Mesendoderm (in vitro differentiated cells): ENCODE results near the gene CNKSR2.

Source experiments
- DNase-seq: peaks from one replicate; pipeline ENCODE4 v3.0.0; 2013
- H2AK5ac ChIP-seq: 2 replicates; pipeline ENCODE4 v1.6.1; 2013; ENCODE audit warnings: low read length, inconsistent platforms
- H2BK120ac ChIP-seq: 2 replicates; pipeline ENCODE4 v1.6.1; 2013; ENCODE audit warnings: low read depth, mild to moderate bottlenecking, low read length, moderate library complexity, mixed read lengths
- H2BK15ac ChIP-seq: replicated peaks from 2 replicates; pipeline ENCODE4 v1.6.1; 2013; ENCODE audit warnings: low read depth, mild to moderate bottlenecking, moderate library complexity
- H2BK5ac ChIP-seq: 2 replicates; pipeline ENCODE4 v1.6.1; 2013; ENCODE audit warnings: low read length, inconsistent platforms
- H3K18ac ChIP-seq: 2 replicates; pipeline ENCODE4 v1.6.1; 2013; ENCODE audit warnings: mild to moderate bottlenecking, low read length, mixed read lengths
- H3K23ac ChIP-seq: one replicate; pipeline ENCODE4 v1.6.1; 2013; ENCODE audit warnings: low read length
- H3K27ac ChIP-seq: 2 replicates; pipeline ENCODE4 v1.5.1; 2013; ENCODE audit warnings: low read depth, mild to moderate bottlenecking, inconsistent platforms, low read length, moderate library complexity
- H3K27me3 ChIP-seq: 2 replicates; pipeline ENCODE4 v1.6.1; 2013; ENCODE audit warnings: low read length, control low read depth, mild to moderate bottlenecking, inconsistent platforms; ENCODE audit not compliant: insufficient read depth, poor library complexity
- H3K36me3 ChIP-seq: 2 replicates; pipeline ENCODE4 v1.6.1; 2013; ENCODE audit warnings: low read length, inconsistent platforms; ENCODE audit not compliant: control insufficient read depth, insufficient read depth
- H3K4ac ChIP-seq: one replicate; pipeline ENCODE4 v1.6.1; 2013; ENCODE audit warnings: low read depth, mild to moderate bottlenecking, low read length, moderate library complexity
- H3K4me1 ChIP-seq: 2 replicates; pipeline ENCODE4 v1.6.1; 2013; ENCODE audit warnings: low read depth, low read length, inconsistent platforms; ENCODE audit not compliant: control insufficient read depth
- H3K4me2 ChIP-seq: 2 replicates; pipeline ENCODE4 v1.6.1; 2013; ENCODE audit warnings: low read length
- H3K4me3 ChIP-seq: 2 replicates; pipeline ENCODE4 v1.5.1; 2013; ENCODE audit warnings: mild to moderate bottlenecking, low read length
- H3K56ac ChIP-seq: one replicate; pipeline ENCODE4 v1.6.1; 2013; ENCODE audit warnings: low read length
- H3K79me1 ChIP-seq: 2 replicates; pipeline ENCODE4 v1.6.1; 2013; ENCODE audit warnings: low read length, inconsistent platforms
- H3K79me2 ChIP-seq: 2 replicates; pipeline ENCODE4 v1.6.1; 2013; ENCODE audit warnings: mild to moderate bottlenecking, low read length; ENCODE audit not compliant: control insufficient read depth, insufficient read depth
- H3K9ac ChIP-seq: 2 replicates; pipeline ENCODE4 v1.6.1; 2013; ENCODE audit warnings: low read length, inconsistent platforms
- H4K5ac ChIP-seq: one replicate; pipeline ENCODE4 v1.6.1; 2013; ENCODE audit warnings: low read length
- H4K8ac ChIP-seq: one replicate; pipeline ENCODE4 v1.6.1; 2013; ENCODE audit warnings: low read depth, mild to moderate bottlenecking, control low read depth, low read length, moderate library complexity
- WGBS: extraction: QIAGEN DNeasy Blood & Tissue Kit; methylation state at CpG from one replicate; pipeline ENCODE4 v1.1.7; 2013; ENCODE audit warnings: low lambda C conversion rate, missing lambda C conversion rate; ENCODE audit not compliant: insufficient coverage; ENCODE audit errors: extremely low coverage; 5-methylcytosine and 5-hydroxymethylcytosine counted together

CNKSR2 gene

GRCh38 chrX:21661316-21661715 lies 287.1 kb downstream of the CNKSR2 start:
- H3K79me2 ChIP-seq, result no peaks in the 10 kb centered on the region
- H4K5ac ChIP-seq, result no peak overlapping the region
- no peak overlapping the region for H3K27ac ChIP-seq
- H3K4me2 ChIP-seq, result no peak overlapping the region
- no peaks in the 10 kb centered on the region for H3K79me1 ChIP-seq
- no peaks in the 10 kb centered on the region for H3K36me3 ChIP-seq
- no peak overlapping the region for H2BK15ac ChIP-seq
- no peaks in the 10 kb centered on the region for H3K27me3 ChIP-seq
- no CpG with 5 or more reads among the region's 6 CpGs for WGBS
- no peak overlapping the region for H3K23ac ChIP-seq
- no peak overlapping the region for H3K4me3 ChIP-seq
- H3K18ac ChIP-seq, result no peak overlapping the region
- H3K4me1 ChIP-seq, result no peaks in the 10 kb centered on the region
- no peak overlapping the region for H2AK5ac ChIP-seq
- DNase-seq, result no peak
- H3K56ac ChIP-seq, result no peak overlapping the region
- H2BK120ac ChIP-seq, result no peak overlapping the region
- H2BK5ac ChIP-seq, result no peak overlapping the region
- H3K4ac ChIP-seq, result no peak overlapping the region
- H3K9ac ChIP-seq, result no peak overlapping the region
- no peak overlapping the region for H4K8ac ChIP-seq

GRCh38 chrX:21662761-21663160 lies 288.5 kb downstream of the CNKSR2 start:
- DNase-seq, result no peak
- WGBS, result no CpG with 5 or more reads among the region's 4 CpGs
- Histone ChIP-seq H2BK120ac (no peak overlapping the region), H2BK15ac (no peak overlapping the region), H3K4me2 (no peak overlapping the region), H3K79me2 (no peaks in the 10 kb centered on the region), H4K8ac (no peak overlapping the region), H3K23ac (no peak overlapping the region), H3K36me3 (no peaks in the 10 kb centered on the region), H3K4me3 (no peak overlapping the region), H3K27me3 (no peaks in the 10 kb centered on the region), H3K79me1 (no peaks in the 10 kb centered on the region), H3K56ac (no peak overlapping the region), H3K18ac (no peak overlapping the region), H3K27ac (no peak overlapping the region), H3K9ac (no peak overlapping the region), H2AK5ac (no peak overlapping the region), H3K4ac (no peak overlapping the region), H3K4me1 (no peaks in the 10 kb centered on the region), H4K5ac (no peak overlapping the region), H2BK5ac (no peak overlapping the region)

- Histone ChIP-seq H2AK5ac (no peak overlapping the region), H3K9ac (no peak overlapping the region), H3K4me1 (no peaks in the 10 kb centered on the region), H3K56ac (no peak overlapping the region), H3K4me3 (no peak overlapping the region), H2BK120ac (no peak overlapping the region), H4K5ac (no peak overlapping the region), H2BK15ac (no peak overlapping the region), H3K79me2 (no peaks in the 10 kb centered on the region), H3K4me2 (no peak overlapping the region), H2BK5ac (no peak overlapping the region), H4K8ac (no peak overlapping the region), H3K18ac (no peak overlapping the region), H3K36me3 (no peaks in the 10 kb centered on the region), H3K4ac (no peak overlapping the region), H3K79me1 (no peaks in the 10 kb centered on the region), H3K27ac (no peak overlapping the region), H3K23ac (no peak overlapping the region), H3K27me3 (no peaks in the 10 kb centered on the region)
- DNase-seq, result no peak
- no CpG with 5 or more reads among the region's 4 CpGs for WGBS
These were observed 292.0 kb downstream of the CNKSR2 start for GRCh38 chrX:21666252-21666651.

- Histone ChIP-seq H3K18ac (no peak overlapping the region), H3K79me1 (no peaks in the 10 kb centered on the region), H3K79me2 (no peaks in the 10 kb centered on the region), H3K4me3 (no peak overlapping the region), H2BK5ac (no peak overlapping the region), H3K36me3 (no peaks in the 10 kb centered on the region), H3K4me2 (no peak overlapping the region), H3K23ac (no peak overlapping the region), H3K56ac (no peak overlapping the region), H3K27ac (no peak overlapping the region), H3K4me1 (no peaks in the 10 kb centered on the region), H3K9ac (no peak overlapping the region), H4K8ac (no peak overlapping the region), H3K4ac (no peak overlapping the region), H3K27me3 (no peaks in the 10 kb centered on the region), H4K5ac (no peak overlapping the region), H2BK15ac (no peak overlapping the region), H2AK5ac (no peak overlapping the region), H2BK120ac (no peak overlapping the region)
- no CpG with 5 or more reads among the region's 4 CpGs for WGBS
- no peak for DNase-seq
These were observed 292.5 kb downstream of the CNKSR2 start for GRCh38 chrX:21666679-21667078.

- Histone ChIP-seq H3K79me1 (no peaks in the 10 kb centered on the region), H3K36me3 (no peaks in the 10 kb centered on the region), H4K5ac (no peak overlapping the region), H3K27me3 (no peaks in the 10 kb centered on the region), H3K4me2 (no peak overlapping the region), H3K56ac (no peak overlapping the region), H3K27ac (no peak overlapping the region), H2BK5ac (no peak overlapping the region), H2BK120ac (no peak overlapping the region), H3K4ac (no peak overlapping the region), H3K18ac (no peak overlapping the region), H3K23ac (no peak overlapping the region), H4K8ac (no peak overlapping the region), H2AK5ac (no peak overlapping the region), H3K79me2 (no peaks in the 10 kb centered on the region), H3K9ac (no peak overlapping the region), H2BK15ac (no peak overlapping the region), H3K4me3 (no peak overlapping the region), H3K4me1 (no peaks in the 10 kb centered on the region)
- no CpG with 5 or more reads among the region's 4 CpGs for WGBS
- no peak for DNase-seq
These were observed 300.4 kb downstream of the CNKSR2 start for GRCh38 chrX:21674430-21675186.

GRCh38 chrX:21675931-21676330 lies 301.7 kb downstream of the CNKSR2 start:
- Histone ChIP-seq H2BK120ac (no peak overlapping the region), H3K4me2 (no peak overlapping the region), H4K8ac (no peak overlapping the region), H3K18ac (no peak overlapping the region), H3K27ac (no peak overlapping the region), H3K9ac (no peak overlapping the region), H2BK5ac (no peak overlapping the region), H3K27me3 (no peaks in the 10 kb centered on the region), H2AK5ac (no peak overlapping the region), H3K56ac (no peak overlapping the region), H3K79me2 (no peaks in the 10 kb centered on the region), H3K4me3 (no peak overlapping the region), H3K4me1 (no peaks in the 10 kb centered on the region), H2BK15ac (no peak overlapping the region), H3K79me1 (no peaks in the 10 kb centered on the region), H3K36me3 (no peaks in the 10 kb centered on the region), H3K4ac (no peak overlapping the region), H4K5ac (no peak overlapping the region), H3K23ac (no peak overlapping the region)
- DNase-seq, result no peak
- no CpG with 5 or more reads among the region's 2 CpGs for WGBS
